IMR-90 (cell line): ENCODE results near the gene MPI. TPM values are rescaled to one million over a fixed set of nuclear protein-coding genes. Genes with fewer than 3 reads are reported as not detected.

ENCODE experiments used
- CHD1 ChIP-seq: IDR thresholded peaks from 2 replicates; pipeline ENCODE4 v1.6.1; 2012; ENCODE audit warnings: low read depth, low read length, improper control_type of control experiment
- CTCF ChIP-seq: conservative IDR thresholded peaks from 2 replicates; pipeline ENCODE4 v1.5.1; 2012; ENCODE audit warnings: mild to moderate bottlenecking, low read depth, low read length, improper control_type of control experiment
- polyA plus RNA-seq, 3 experiments: library from polyadenylated mRNA; depleted of rRNA; stranded (reverse); fragments of >200 nt; gene quantifications; 2 replicates each; pipeline ENCODE4 v1.2.3, GENCODE V29; 2012; ENCODE audit warnings: low replicate concordance in 1 of 3
- total RNA-seq: library from RNA; depleted of rRNA; stranded (reverse); fragments of >200 nt; gene quantifications from 2 replicates; pipeline ENCODE4 v1.2.3, GENCODE V29; 2012

The MPI gene
- total and polyA plus RNA-seq, 2 of the 4 experiments (the other 2 are of a cell fraction): 80.1 to 91.8 TPM

GRCh38 chr15:74840851-74841775, 48.7 kb upstream of the MPI start (continued):
- TF ChIP-seq CTCF (no peak), CHD1 (no peak)
